ENCODE measurements around the gene SELENOP. TPM values are rescaled to one million over a fixed set of nuclear protein-coding genes. Genes with fewer than 3 reads are reported as not detected.

Gene SELENOP
- total and polyA plus RNA-seq, 2 of the 13 experiments (the other 11 are each of a cell fraction or from before 2014, with no cell fraction given): 1,895 to 2,083 TPM

DNA sequence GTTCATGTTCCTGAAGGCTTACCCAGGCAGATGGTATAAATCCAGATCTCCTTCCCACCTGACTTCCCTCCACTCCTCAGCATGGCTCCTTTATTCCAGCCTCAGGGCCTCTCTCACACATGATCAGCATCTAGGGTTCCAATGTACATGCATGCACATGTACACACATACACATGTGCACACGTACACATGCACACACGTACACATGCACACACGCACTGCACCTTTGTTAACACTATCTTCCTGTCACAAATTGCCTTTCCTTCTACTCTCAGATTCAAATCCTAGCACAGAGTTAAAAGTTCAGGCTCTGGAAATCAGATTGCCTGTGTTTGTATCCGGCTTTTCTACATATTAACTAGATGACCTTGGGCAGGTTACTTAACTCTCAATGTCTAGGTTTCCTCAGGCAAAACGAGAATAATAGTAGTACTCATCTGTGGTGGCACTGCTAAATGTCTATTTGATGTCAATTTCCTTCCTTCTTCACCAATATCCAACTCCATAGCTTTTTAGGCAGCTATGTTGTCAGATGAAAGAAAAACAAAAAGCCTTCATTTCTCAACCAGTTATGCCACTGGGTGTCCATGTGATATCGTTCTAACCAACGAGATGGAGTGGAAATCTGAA lies 12.8 kb upstream of the SELENOP start (continued):
- TF ChIP-seq, protein P1, sequence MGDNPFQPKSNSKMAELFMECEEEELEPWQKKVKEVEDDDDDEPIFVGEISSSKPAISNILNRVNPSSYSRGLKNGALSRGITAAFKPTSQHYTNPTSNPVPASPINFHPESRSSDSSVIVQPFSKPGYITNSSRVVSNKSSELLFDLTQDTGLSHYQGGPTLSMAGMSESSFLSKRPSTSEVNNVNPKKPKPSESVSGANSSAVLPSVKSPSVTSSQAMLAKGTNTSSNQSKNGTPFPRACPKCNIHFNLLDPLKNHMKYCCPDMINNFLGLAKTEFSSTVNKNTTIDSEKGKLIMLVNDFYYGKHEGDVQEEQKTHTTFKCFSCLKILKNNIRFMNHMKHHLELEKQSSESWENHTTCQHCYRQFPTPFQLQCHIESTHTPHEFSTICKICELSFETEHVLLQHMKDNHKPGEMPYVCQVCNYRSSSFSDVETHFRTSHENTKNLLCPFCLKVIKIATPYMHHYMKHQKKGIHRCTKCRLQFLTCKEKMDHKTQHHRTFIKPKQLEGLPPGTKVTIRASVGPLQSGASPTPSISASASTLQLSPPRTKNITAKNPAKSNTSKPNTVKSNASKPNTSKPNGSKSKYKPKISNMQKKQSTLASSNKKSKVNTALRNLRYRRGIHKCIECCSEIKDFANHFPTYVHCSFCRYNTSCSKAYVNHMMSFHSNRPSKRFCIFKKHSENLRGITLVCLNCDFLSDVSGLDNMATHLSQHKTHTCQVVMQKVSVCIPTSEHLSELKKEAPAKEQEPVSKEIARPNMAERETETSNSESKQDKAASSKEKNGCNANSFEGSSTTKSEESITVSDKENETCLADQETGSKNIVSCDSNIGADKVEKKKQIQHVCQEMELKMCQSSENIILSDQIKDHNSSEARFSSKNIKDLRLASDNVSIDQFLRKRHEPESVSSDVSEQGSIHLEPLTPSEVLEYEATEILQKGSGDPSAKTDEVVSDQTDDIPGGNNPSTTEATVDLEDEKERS (CRISPR knock-in tag; IDR thresholded peaks at IDR 0.05): peak; percentile 76
- TF ChIP-seq NFATC3 (CRISPR knock-in tag; IDR thresholded peaks at IDR 0.05) (no peak), ZNF30 (CRISPR knock-in tag; IDR thresholded peaks at IDR 0.05) (no peak), RFX3 (CRISPR knock-in tag; IDR thresholded peaks at IDR 0.05) (no peak), ZNF282 (IDR thresholded peaks at IDR 0.05; ENCODE audit: partially characterized antibody) (no peak), ZNF138 (CRISPR knock-in tag; IDR thresholded peaks at IDR 0.05; ENCODE audit: low read depth) (0 out of 2 replicates have a peak, but pooled peaks have one; percentile 52), ZNF614 (CRISPR knock-in tag; IDR thresholded peaks at IDR 0.05; ENCODE audit: borderline replicate concordance) (no peak; the same call in 1 of the 2 replicates), NBN (conservative IDR thresholded peaks at IDR 0.05) (no peak), ZNF317 (CRISPR knock-in tag; IDR thresholded peaks at IDR 0.05) (peak; percentile 50; the same call in 1 of the 2 replicates), AKAP8 (CRISPR knock-in tag; IDR thresholded peaks at IDR 0.05) (no peak), PCBP1 (IDR thresholded peaks at IDR 0.05; ENCODE audit: borderline replicate concordance, low read depth, low read length) (no peak), NR3C1 (CRISPR knock-in tag; IDR thresholded peaks at IDR 0.05) (no peak), ZFP90 (CRISPR knock-in tag; IDR thresholded peaks at IDR 0.05; ENCODE audit: borderline replicate concordance) (no peak)
- TF ChIP-seq, protein P2, sequence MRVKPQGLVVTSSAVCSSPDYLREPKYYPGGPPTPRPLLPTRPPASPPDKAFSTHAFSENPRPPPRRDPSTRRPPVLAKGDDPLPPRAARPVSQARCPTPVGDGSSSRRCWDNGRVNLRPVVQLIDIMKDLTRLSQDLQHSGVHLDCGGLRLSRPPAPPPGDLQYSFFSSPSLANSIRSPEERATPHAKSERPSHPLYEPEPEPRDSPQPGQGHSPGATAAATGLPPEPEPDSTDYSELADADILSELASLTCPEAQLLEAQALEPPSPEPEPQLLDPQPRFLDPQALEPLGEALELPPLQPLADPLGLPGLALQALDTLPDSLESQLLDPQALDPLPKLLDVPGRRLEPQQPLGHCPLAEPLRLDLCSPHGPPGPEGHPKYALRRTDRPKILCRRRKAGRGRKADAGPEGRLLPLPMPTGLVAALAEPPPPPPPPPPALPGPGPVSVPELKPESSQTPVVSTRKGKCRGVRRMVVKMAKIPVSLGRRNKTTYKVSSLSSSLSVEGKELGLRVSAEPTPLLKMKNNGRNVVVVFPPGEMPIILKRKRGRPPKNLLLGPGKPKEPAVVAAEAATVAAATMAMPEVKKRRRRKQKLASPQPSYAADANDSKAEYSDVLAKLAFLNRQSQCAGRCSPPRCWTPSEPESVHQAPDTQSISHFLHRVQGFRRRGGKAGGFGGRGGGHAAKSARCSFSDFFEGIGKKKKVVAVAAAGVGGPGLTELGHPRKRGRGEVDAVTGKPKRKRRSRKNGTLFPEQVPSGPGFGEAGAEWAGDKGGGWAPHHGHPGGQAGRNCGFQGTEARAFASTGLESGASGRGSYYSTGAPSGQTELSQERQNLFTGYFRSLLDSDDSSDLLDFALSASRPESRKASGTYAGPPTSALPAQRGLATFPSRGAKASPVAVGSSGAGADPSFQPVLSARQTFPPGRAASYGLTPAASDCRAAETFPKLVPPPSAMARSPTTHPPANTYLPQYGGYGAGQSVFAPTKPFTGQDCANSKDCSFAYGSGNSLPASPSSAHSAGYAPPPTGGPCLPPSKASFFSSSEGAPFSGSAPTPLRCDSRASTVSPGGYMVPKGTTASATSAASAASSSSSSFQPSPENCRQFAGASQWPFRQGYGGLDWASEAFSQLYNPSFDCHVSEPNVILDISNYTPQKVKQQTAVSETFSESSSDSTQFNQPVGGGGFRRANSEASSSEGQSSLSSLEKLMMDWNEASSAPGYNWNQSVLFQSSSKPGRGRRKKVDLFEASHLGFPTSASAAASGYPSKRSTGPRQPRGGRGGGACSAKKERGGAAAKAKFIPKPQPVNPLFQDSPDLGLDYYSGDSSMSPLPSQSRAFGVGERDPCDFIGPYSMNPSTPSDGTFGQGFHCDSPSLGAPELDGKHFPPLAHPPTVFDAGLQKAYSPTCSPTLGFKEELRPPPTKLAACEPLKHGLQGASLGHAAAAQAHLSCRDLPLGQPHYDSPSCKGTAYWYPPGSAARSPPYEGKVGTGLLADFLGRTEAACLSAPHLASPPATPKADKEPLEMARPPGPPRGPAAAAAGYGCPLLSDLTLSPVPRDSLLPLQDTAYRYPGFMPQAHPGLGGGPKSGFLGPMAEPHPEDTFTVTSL (CRISPR knock-in tag; IDR thresholded peaks at IDR 0.05; ENCODE audit: borderline replicate concordance): peak; percentile 89; the same call in 1 of the 2 replicates
- TF ChIP-seq, protein P3, sequence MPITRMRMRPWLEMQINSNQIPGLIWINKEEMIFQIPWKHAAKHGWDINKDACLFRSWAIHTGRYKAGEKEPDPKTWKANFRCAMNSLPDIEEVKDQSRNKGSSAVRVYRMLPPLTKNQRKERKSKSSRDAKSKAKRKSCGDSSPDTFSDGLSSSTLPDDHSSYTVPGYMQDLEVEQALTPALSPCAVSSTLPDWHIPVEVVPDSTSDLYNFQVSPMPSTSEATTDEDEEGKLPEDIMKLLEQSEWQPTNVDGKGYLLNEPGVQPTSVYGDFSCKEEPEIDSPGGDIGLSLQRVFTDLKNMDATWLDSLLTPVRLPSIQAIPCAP (CRISPR knock-in tag; IDR thresholded peaks at IDR 0.05; ENCODE audit: low read depth): no peak
- TF ChIP-seq, protein P4, sequence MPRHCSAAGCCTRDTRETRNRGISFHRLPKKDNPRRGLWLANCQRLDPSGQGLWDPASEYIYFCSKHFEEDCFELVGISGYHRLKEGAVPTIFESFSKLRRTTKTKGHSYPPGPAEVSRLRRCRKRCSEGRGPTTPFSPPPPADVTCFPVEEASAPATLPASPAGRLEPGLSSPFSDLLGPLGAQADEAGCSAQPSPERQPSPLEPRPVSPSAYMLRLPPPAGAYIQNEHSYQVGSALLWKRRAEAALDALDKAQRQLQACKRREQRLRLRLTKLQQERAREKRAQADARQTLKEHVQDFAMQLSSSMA (CRISPR knock-in tag; IDR thresholded peaks at IDR 0.05): no peak
- TF ChIP-seq, protein P5, sequence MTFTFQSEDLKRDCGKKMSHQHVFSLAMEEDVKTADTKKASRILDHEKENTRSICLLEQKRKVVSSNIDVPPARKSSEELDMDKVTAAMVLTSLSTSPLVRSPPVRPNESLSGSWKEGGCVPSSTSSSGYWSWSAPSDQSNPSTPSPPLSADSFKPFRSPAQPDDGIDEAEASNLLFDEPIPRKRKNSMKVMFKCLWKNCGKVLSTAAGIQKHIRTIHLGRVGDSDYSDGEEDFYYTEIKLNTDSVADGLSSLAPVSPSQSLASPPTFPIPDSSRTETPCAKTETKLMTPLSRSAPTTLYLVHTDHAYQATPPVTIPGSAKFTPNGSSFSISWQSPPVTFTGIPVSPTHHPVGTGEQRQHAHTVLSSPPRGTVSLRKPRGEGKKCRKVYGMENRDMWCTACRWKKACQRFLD (CRISPR knock-in tag; IDR thresholded peaks at IDR 0.05; ENCODE audit: borderline replicate concordance): 0 out of 2 replicates have a peak, but pooled peaks have one; percentile 43
